Transverse colon (tissue), 4 donors: Measurements from ENCODE around the gene CXCR4. TPM values are rescaled to one million over a fixed set of nuclear protein-coding genes. Genes with fewer than 3 reads are reported as not detected.

Source experiments
- DNase-seq: peaks from one replicate; pipeline ENCODE4 v3.0.0-alpha.2; 2019
- H3K27ac ChIP-seq, 4 donors: fragments of 200-600 bp; sonication (generic); 2 replicates each; pipeline ENCODE4 v1.5.1; 2016 to 2018; ENCODE audit warnings: inconsistent platforms in 4 of 4
- H3K27me3 ChIP-seq: fragments of 200-600 bp; sonication (generic); 2 replicates; pipeline ENCODE4 v1.5.1; 2017; ENCODE audit warnings: inconsistent platforms
- H3K36me3 ChIP-seq, 4 donors: fragments of 200-600 bp; sonication (generic); 2 replicates each; pipeline ENCODE4 v1.5.1; 2017 to 2019; ENCODE audit warnings: inconsistent platforms in 4 of 4
- H3K4me1 ChIP-seq, 4 donors: fragments of 200-600 bp; sonication (generic); 2 replicates each; pipeline ENCODE4 v1.5.1; 2017 to 2020; ENCODE audit warnings: inconsistent platforms in 4 of 4
- H3K4me3 ChIP-seq, 4 donors: fragments of 200-600 bp; sonication (generic); 1 replicate in 1 of 4; 2 replicates in 3 of 4; pipeline versions ENCODE4 v1.5.1 to v1.6.1; 2017 to 2019; ENCODE audit warnings: inconsistent platforms in 4 of 4
- H3K9me3 ChIP-seq, 2 donors: fragments of 200-600 bp; sonication (generic); 2 replicates each; pipeline ENCODE4 v1.5.1; 2017 to 2019; ENCODE audit warnings: inconsistent platforms in 2 of 2
- CTCF ChIP-seq, 5 experiments: fragments of 200-600 bp in 3 of 5; fragments of 450-650 bp in 2 of 5; sonication (generic) in 3 of 5; IDR thresholded peaks; 1 replicate in 2 of 5; 2 replicates in 3 of 5; pipeline ENCODE4 v1.5.1; 2016 to 2017; ENCODE audit warnings: antibody characterized with exemption in 5 of 5, inconsistent platforms in 3 of 5, mild to moderate bottlenecking in 2 of 5, moderate library complexity in 1 of 5
- EP300 ChIP-seq: sonication (generic); formaldehyde crosslinking; IDR thresholded peaks from one replicate; pipeline ENCODE4 v1.6.1; 2017; ENCODE audit warnings: antibody characterized with exemption, low read depth
- POLR2A ChIP-seq: fragments of 450-650 bp; IDR thresholded peaks from one replicate; pipeline ENCODE4 v1.6.1; 2016; ENCODE audit warnings: antibody characterized with exemption, mild to moderate bottlenecking, moderate library complexity
- POLR2AphosphoS5 ChIP-seq, 3 donors: sonication (generic); formaldehyde crosslinking; IDR thresholded peaks; one replicate each; pipeline ENCODE4 v1.6.1; 2016; ENCODE audit warnings: antibody characterized with exemption in 3 of 3
- WGBS, 2 donors: methylation state at CpG; one replicate each; pipeline ENCODE4 v1.1.5; 2018; ENCODE audit warnings: low coverage in 1 of 2; 5-methylcytosine and 5-hydroxymethylcytosine counted together
- in situ Hi-C, 4 donors: fragments of 200-750 bp; cut with MboI; loops; one replicate each; pipeline versions ENCODE4 v1.15.0 to v1.15.1; 2017; ENCODE audit warnings: low sequenced_read_pairs in 3 of 4, low pct_ligation_motif_present in 1 of 4, low pct_unique_long_range_greater_than_20kb in 1 of 4
- intact Hi-C: fragments of 100-400 bp; cut with DNase I; formaldehyde crosslinking; loops from one replicate; pipeline ENCODE4 v1.15.1; 2023; ENCODE audit warnings: low total_unique reads
- total RNA-seq, 4 donors: library from RNA; depleted of rRNA; stranded (reverse); fragments of >200 nt; gene quantifications; one replicate each; pipeline ENCODE4 v1.1.0, GENCODE V29; 2016

The CXCR4 gene
- total RNA-seq, 4 donors from 2014 or later = 9.6 to 62.7 (median 27.0) TPM

DNA sequence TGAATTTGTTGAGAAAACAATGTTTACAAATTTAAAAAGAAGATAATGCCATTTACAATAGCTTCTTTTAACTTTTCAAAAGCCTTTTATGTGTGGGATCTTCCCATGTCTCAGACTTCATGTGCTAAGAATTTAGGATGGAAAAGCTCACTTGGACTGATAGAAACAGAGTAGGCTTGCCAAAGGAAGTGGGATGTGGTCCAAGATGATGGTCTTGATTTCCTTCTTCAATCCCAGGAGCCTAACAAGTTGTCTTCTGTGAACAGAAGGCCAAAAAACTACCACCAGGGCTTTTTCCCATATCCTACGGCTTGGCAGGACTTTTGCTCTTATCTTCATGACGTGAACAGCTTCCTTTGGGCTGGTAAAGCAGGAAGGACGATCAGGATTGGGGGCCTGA is 9.5 kb downstream of the CXCR4 start:
- DNase-seq = no peak
- H3K9me3 ChIP-seq = no peaks in the 10 kb centered on the region
- H3K36me3 ChIP-seq = no peaks in the 10 kb centered on the region
- 88 to 90% methylated on average over 3 of the region's 3 CpGs for WGBS, 2 donors
- TF ChIP-seq POLR2A (no peak), POLR2AphosphoS5 (IDR thresholded peaks at IDR 0.05) (no peak), CTCF (IDR thresholded peaks at IDR 0.05) (no peak), EP300 (no peak)
- in situ Hi-C loops = no loop called here
- H3K27ac ChIP-seq = no peak overlapping the region
- H3K4me1 ChIP-seq = no peaks in the 10 kb centered on the region
- no peak overlapping the region for H3K4me3 ChIP-seq
- intact Hi-C loops = no loop called here
- H3K27me3 ChIP-seq = peaks cover 6% of the 10 kb centered on the region

GRCh38 chr2:136107051-136108033 is 10.6 kb downstream of the CXCR4 start:
- in situ Hi-C loops = no loop called here

GRCh38 chr2:136106505-136106904 is 11.4 kb downstream of the CXCR4 start:
- Histone ChIP-seq H3K4me3 (no peak overlapping the region), H3K27ac (no peak overlapping the region), H3K9me3 (no peaks in the 10 kb centered on the region), H3K36me3 (no peaks in the 10 kb centered on the region), H3K4me1 (no peaks in the 10 kb centered on the region), H3K27me3 (peaks cover 3% of the 10 kb centered on the region)
- WGBS, 2 donors = 65 to 82% methylated on average over 7 of the region's 7 CpGs
- intact Hi-C loops (no loop called here), in situ Hi-C loops (no loop called here)
- no peak for TF ChIP-seq POLR2A
- DNase-seq = no peak

More at GRCh38 chr2:136107051-136108033, 10.6 kb downstream of the CXCR4 start:
- Histone ChIP-seq H3K27me3 (peaks cover 3% of the 10 kb centered on the region), H3K4me1 (no peaks in the 10 kb centered on the region), H3K4me3 (no peak overlapping the region), H3K9me3 (no peaks in the 10 kb centered on the region), H3K27ac (no peak overlapping the region), H3K36me3 (no peaks in the 10 kb centered on the region)
- 75 to 82% methylated on average over 6 of the region's 6 CpGs for WGBS, 2 donors
- TF ChIP-seq CTCF (IDR thresholded peaks at IDR 0.05) = no peak
- TF ChIP-seq EP300 = no peak
- no peak for TF ChIP-seq POLR2A
- TF ChIP-seq POLR2AphosphoS5 (IDR thresholded peaks at IDR 0.05) = no peak
- DNase-seq = no peak
- intact Hi-C loops = no loop called here

DNA sequence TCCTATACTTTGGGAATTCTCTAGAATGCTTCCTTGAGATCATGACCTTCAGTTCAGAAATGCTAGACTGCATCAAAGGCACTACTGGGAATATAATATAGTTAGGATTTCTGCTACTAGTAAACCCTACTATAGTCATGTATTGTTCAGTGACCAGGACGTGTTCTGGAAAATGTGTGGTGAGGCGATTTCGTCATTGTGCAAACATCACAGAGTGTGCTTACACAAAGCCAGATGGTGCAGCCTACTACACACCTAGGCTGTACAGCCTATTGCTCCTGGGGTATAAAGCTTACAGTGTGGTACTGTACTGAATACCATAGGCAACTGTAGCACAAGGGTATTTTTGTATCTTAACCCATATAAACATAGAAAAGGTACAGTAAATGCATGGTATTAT is 13.0 kb downstream of the CXCR4 start:
- WGBS, 2 donors = 74% methylated on average over 3 of the region's 3 CpGs; no CpG with 5 or more reads in 1 of the 2 donors
- DNase-seq = no peak
- TF ChIP-seq EP300 (no peak), POLR2A (no peak), POLR2AphosphoS5 (IDR thresholded peaks at IDR 0.05) (no peak), CTCF (IDR thresholded peaks at IDR 0.05) (no peak)
- H3K9me3 ChIP-seq = no peaks in the 10 kb centered on the region
- H3K36me3 ChIP-seq = no peaks in the 10 kb centered on the region
- in situ Hi-C loops = no loop called here
- intact Hi-C loops = no loop called here
- no peaks in the 10 kb centered on the region for H3K4me1 ChIP-seq
- no peak overlapping the region for H3K27ac ChIP-seq
- H3K27me3 ChIP-seq = no peaks in the 10 kb centered on the region
- H3K4me3 ChIP-seq = no peak overlapping the region
